Measurements from ENCODE around the gene AUTS2. TPM values are rescaled to one million over a fixed set of nuclear protein-coding genes. Genes with fewer than 3 reads are reported as not detected.
A peak's percentile ranks its signal among the peaks of the same experiment; 100 is the strongest.

Gene AUTS2
- total RNA-seq, 1 donor from 2014 or later = 56.0 TPM

DNA sequence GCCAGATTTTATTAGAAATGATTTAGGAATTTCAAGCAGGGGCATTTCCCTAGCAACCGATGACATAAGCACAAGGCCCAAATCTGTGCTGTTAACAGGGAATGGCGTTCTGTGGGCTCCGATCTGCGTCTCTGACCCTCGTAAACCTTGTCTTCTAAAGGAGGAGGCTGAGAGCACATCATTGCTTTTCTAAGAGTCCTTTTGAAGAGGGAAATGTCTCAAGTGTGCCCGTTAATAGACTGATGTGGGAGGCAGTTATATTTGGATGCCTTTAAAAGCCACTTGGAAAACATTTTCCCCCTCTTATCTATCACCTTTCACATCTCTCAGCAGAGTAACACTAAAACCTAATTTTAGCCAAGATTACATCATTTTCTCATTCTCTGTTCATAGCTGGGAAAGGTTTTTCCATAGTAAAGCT is 1109.6 kb downstream of the AUTS2 start:
- no peak overlapping the region for H3K27ac ChIP-seq
- TF ChIP-seq, protein P1, sequence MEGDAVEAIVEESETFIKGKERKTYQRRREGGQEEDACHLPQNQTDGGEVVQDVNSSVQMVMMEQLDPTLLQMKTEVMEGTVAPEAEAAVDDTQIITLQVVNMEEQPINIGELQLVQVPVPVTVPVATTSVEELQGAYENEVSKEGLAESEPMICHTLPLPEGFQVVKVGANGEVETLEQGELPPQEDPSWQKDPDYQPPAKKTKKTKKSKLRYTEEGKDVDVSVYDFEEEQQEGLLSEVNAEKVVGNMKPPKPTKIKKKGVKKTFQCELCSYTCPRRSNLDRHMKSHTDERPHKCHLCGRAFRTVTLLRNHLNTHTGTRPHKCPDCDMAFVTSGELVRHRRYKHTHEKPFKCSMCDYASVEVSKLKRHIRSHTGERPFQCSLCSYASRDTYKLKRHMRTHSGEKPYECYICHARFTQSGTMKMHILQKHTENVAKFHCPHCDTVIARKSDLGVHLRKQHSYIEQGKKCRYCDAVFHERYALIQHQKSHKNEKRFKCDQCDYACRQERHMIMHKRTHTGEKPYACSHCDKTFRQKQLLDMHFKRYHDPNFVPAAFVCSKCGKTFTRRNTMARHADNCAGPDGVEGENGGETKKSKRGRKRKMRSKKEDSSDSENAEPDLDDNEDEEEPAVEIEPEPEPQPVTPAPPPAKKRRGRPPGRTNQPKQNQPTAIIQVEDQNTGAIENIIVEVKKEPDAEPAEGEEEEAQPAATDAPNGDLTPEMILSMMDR (IDR thresholded peaks at IDR 0.05) = no peak
- intact Hi-C loops (cut with DNase I) = no loop called here
- H3K36me3 ChIP-seq = no peaks in the 10 kb centered on the region
- ATAC-seq (no peak), DNase-seq (no peak)
- peaks cover 16% of the 10 kb centered on the region for H3K4me1 ChIP-seq
- H3K4me3 ChIP-seq = no peak overlapping the region
- no peaks in the 10 kb centered on the region for H3K9me3 ChIP-seq
- no peaks in the 10 kb centered on the region for H3K27me3 ChIP-seq

DNA sequence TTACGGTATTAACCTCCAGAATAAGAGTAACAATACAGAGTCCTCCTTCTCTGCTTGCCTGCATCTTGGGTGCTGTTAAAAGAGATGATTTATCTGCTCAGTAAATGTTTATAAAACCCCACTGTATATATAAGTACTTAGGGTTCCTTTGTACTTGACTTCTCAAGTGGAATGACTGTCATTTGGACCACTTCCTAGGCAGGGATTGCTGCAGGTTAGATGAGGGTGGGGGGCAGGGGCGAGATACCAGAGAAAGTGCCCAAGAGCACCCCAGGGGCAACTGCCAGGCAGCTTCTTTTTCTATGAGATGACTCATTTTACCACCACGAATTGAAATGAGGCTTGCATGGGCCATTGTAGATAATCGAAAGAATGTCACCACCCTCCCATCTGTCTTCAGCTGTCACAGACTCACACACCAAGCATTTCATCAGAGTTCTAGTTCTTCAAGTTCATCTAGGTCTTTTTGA is 1111.8 kb downstream of the AUTS2 start:
- peaks cover 5% of the 10 kb centered on the region for H3K9me3 ChIP-seq
- ATAC-seq = no peak
- no peaks in the 10 kb centered on the region for H3K36me3 ChIP-seq
- H3K4me1 ChIP-seq = peaks cover 16% of the 10 kb centered on the region
- TF ChIP-seq, protein P1 (IDR thresholded peaks at IDR 0.05) = no peak
- no peak overlapping the region for H3K27ac ChIP-seq
- no peaks in the 10 kb centered on the region for H3K27me3 ChIP-seq
- no peak for DNase-seq
- H3K4me3 ChIP-seq = no peak overlapping the region
- intact Hi-C loops (cut with DNase I) = no loop called here

DNA sequence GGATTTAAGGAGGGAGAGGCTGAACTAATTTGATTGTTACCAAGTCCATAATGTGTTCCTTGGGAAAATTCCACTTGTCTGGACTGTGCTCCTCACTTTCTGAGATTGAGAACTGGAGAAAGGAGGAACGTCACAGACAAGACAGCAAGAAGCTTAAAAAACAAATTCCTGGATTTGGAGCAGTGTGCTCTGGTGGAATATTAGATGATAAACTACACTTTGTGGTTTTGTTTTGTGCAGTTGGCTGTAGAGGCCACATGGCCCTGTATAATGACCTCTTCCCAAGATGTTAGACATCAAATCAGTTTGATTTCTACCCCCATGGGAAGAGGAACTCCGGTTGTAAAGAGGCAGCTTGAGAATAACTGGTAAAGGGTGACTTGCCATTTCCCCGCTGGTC is 1112.4 kb downstream of the AUTS2 start:
- TF ChIP-seq, protein P1 (IDR thresholded peaks at IDR 0.05) = no peak
- Histone ChIP-seq H3K27me3 (no peaks in the 10 kb centered on the region), H3K36me3 (no peaks in the 10 kb centered on the region), H3K9me3 (peaks cover 5% of the 10 kb centered on the region), H3K27ac (no peak overlapping the region), H3K4me1 (peaks cover 12% of the 10 kb centered on the region), H3K4me3 (no peak overlapping the region)
- intact Hi-C loops (cut with DNase I) = no loop called here
- DNase-seq (no peak), ATAC-seq (no peak)

DNA sequence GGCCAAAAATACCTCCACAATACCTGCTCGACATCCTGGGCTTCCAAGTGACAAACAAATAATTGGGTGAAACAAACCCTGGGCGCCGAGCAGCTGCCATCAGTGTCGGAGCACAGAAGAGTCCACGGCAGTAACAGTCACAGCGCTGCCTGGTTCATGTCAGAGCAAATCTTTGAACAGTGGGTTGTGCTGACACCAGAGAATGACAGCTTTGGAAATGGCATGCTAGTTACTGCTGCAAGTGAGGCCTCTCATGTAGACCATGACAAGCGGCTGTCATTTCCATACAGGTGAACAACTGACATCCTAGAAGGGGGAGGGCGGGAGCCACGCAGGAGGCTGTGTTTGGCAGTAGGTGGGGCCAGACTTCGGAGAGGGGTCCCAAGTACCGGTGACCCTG is 1113.2 kb downstream of the AUTS2 start:
- no peak overlapping the region for H3K27ac ChIP-seq
- no peaks in the 10 kb centered on the region for H3K36me3 ChIP-seq
- ATAC-seq = no peak
- no peaks in the 10 kb centered on the region for H3K27me3 ChIP-seq
- peaks cover 12% of the 10 kb centered on the region for H3K4me1 ChIP-seq
- no peak overlapping the region for H3K4me3 ChIP-seq
- intact Hi-C loops (cut with DNase I) = no loop called here
- TF ChIP-seq, protein P1 (IDR thresholded peaks at IDR 0.05) = no peak
- DNase-seq = no peak
- peaks cover 5% of the 10 kb centered on the region for H3K9me3 ChIP-seq

DNA sequence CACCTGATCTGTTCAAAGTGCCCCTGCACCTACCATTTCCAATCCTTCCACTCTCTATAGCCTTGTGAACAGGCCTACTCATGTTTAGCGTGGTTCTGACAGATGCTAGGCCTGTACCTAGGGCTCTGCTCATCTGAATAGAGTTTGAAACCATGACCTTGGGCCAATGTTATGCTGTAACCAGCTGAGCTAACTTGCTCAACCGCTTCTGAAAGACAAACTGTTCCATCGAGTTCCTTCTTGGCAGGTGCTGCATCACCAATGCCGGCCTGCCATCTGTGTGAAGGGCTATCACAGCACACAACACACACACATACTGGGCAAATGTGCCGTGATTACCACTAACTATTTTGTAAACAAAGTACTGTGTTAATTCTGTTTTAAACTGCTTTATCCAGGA is 1114.7 kb downstream of the AUTS2 start:
- Histone ChIP-seq H3K4me1 (peaks cover 15% of the 10 kb centered on the region), H3K27ac (no peak overlapping the region), H3K9me3 (peaks cover 5% of the 10 kb centered on the region), H3K27me3 (no peaks in the 10 kb centered on the region), H3K4me3 (no peak overlapping the region), H3K36me3 (no peaks in the 10 kb centered on the region)
- ATAC-seq (peak; percentile 57), DNase-seq (no peak)
- TF ChIP-seq, protein P1 (IDR thresholded peaks at IDR 0.05) = no peak
- intact Hi-C loops (cut with DNase I) = no loop called here

DNA sequence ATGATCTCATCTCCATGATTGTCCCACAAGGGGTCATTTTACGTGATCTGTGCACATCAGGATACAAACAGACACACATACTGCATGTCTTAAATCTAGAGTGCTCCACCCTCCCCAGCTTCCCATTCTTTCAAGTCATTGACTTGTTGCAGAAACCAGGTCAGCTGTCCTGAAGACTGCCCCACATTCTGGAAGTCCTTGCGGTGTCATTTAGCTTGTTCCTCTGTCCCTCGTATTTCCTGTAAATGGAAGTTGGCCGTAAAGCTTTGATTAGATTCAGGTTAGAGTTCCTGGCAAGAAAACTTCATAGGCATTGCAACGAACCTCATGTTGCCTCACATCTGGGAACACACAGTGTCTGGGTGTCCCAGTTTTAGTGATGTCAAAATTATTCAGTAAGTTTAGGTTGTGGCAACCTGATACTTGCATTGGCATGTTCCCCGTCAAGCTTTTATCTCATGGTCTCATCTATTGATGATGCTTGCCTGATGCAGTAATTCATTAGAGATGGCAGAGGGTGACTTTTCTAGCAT is 1116.3 kb downstream of the AUTS2 start:
- Histone ChIP-seq H3K27me3 (no peaks in the 10 kb centered on the region), H3K4me1 (peaks cover 14% of the 10 kb centered on the region), H3K9me3 (peaks cover 5% of the 10 kb centered on the region), H3K27ac (no peak overlapping the region), H3K4me3 (no peak overlapping the region), H3K36me3 (no peaks in the 10 kb centered on the region)
- TF ChIP-seq, protein P1 (IDR thresholded peaks at IDR 0.05) = no peak
- ATAC-seq = no peak
- intact Hi-C loops (cut with DNase I) = no loop called here
- no peak for DNase-seq
